CD4-positive, alpha-beta T cell (primary cell): ENCODE results near the gene EAF1. TPM values are rescaled to one million over a fixed set of nuclear protein-coding genes. Genes with fewer than 3 reads are reported as not detected.

Experiments used
- ATAC-seq: fragments of 200-7000 bp; cut with Tn5 transposase; one replicate; pipeline ENCODE4 v1.10.0; 2022; ENCODE audit warnings: mild to moderate bottlenecking; ENCODE audit not compliant: poor library complexity
- CTCF ChIA-PET: fragments of 350-600 bp; sonication (Branson Sonifier 250); formaldehyde crosslinking; loops from one replicate; lab custom pipeline; 2021; ENCODE audit warnings: antibody characterized with exemption, inconsistent platforms; lab: Charles Lee
- POLR2A ChIA-PET: fragments of 350-600 bp; sonication (Branson Sonifier 250); formaldehyde crosslinking; loops from one replicate; lab custom pipeline; 2021; ENCODE audit warnings: antibody characterized with exemption, inconsistent platforms; lab: Charles Lee
- DNase-seq, 14 experiments: peaks; one replicate each; pipeline ENCODE4 v3.0.0-alpha.2; 2013 to 2020; ENCODE audit warnings: mixed read lengths in 2 of 14
- H3K27ac ChIP-seq, 2 donors: one replicate each; pipeline versions ENCODE4 v1.5.1 to v1.7.0; 2013; ENCODE audit warnings: low read length in 2 of 2, low read depth in 1 of 2, mild to moderate bottlenecking in 1 of 2
- H3K27me3 ChIP-seq, 2 experiments: 1 replicate in 1 of 2; 2 replicates in 1 of 2; pipeline versions ENCODE4 v1.6.1 to v1.7.0; 2013; ENCODE audit warnings: low read length in 2 of 2, control low read depth in 1 of 2, mild to moderate bottlenecking in 1 of 2, moderate library complexity in 1 of 2; ENCODE audit not compliant: insufficient read depth in 2 of 2, control insufficient read depth in 1 of 2
- H3K36me3 ChIP-seq: one replicate; pipeline ENCODE4 v1.6.1; 2013; ENCODE audit warnings: low read length, control low read depth; ENCODE audit not compliant: insufficient read depth
- H3K4me1 ChIP-seq: one replicate; pipeline ENCODE4 v1.6.1; 2013; ENCODE audit warnings: low read length, control low read depth; ENCODE audit not compliant: insufficient read depth
- H3K4me3 ChIP-seq: one replicate; pipeline ENCODE4 v1.5.1; 2013; ENCODE audit warnings: mild to moderate bottlenecking, low read length, moderate library complexity
- H3K9me3 ChIP-seq, 2 experiments: 1 replicate in 1 of 2; 2 replicates in 1 of 2; pipeline versions ENCODE4 v1.6.1 to v1.7.0; 2013; ENCODE audit warnings: low read length in 2 of 2, mild to moderate bottlenecking in 2 of 2, control low read depth in 1 of 2, moderate library complexity in 1 of 2; ENCODE audit not compliant: control insufficient read depth in 1 of 2, insufficient read depth in 1 of 2
- H3K27ac Mint-ChIP-seq: one replicate; pipeline ENCODE4 v1.8.0; 2020; ENCODE audit warnings: mixed read lengths
- H3K27me3 Mint-ChIP-seq: one replicate; pipeline ENCODE4 v1.8.0; 2021; ENCODE audit warnings: mixed read lengths
- H3K36me3 Mint-ChIP-seq: one replicate; pipeline ENCODE4 v1.8.0; 2021; ENCODE audit warnings: low read depth, mixed read lengths
- H3K4me1 Mint-ChIP-seq: one replicate; pipeline ENCODE4 v1.8.0; 2021; ENCODE audit warnings: low read depth, mixed read lengths
- H3K4me3 Mint-ChIP-seq: one replicate; pipeline ENCODE4 v1.8.0; 2020; ENCODE audit warnings: mild to moderate bottlenecking, mixed read lengths
- H3K9me3 Mint-ChIP-seq: one replicate; pipeline ENCODE4 v1.8.0; 2020; ENCODE audit warnings: mixed read lengths
- intact Hi-C, 2 experiments: fragments of 100-400 bp; cut with DNase I in 1 of 2; cut with micrococcal nuclease in 1 of 2; formaldehyde crosslinking; loops; one replicate each; pipeline versions ENCODE4 v1.15.1 to v1.9.0; 2023 to 2025; cut with DNase I, micrococcal nuclease
- total RNA-seq, 174 experiments: library from RNA in 2 of 174; stranded (reverse) in 2 of 174; gene quantifications; one replicate each; pipeline ENCODE4 v1.2.3 and lab custom pipeline; 2021 to 2026
- TF ChIP-seq, protein P1 (sequence below): fragments of 200-600 bp; IDR thresholded peaks from one replicate; pipeline ENCODE4 v1.8.0; 2022; ENCODE audit warnings: antibody characterized with exemption, mild to moderate bottlenecking

The EAF1 gene
- total RNA-seq, 2 experiments from 2014 or later = 31.7 to 34.9 TPM

DNA sequence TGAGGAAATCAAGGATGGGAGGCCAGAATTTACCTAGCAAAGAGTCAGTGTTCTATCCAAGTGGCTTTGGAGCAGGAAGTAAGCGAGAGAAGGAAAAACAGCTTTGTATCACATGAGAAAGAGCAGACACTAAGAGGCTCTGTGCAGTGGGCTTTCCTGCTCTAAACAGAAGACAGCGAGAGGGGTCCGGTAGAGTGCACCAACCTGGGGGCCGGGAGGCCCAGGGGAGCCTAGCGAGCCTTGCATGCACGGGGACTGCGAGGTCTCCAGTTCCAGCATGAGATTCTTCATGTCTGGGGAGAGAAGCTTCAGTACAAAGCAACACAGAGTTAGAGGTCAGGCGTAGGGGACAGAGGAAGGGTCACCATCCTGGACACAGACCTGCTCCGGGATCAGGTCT is 60.6 kb downstream of the EAF1 start:
- TF ChIP-seq, protein P1, sequence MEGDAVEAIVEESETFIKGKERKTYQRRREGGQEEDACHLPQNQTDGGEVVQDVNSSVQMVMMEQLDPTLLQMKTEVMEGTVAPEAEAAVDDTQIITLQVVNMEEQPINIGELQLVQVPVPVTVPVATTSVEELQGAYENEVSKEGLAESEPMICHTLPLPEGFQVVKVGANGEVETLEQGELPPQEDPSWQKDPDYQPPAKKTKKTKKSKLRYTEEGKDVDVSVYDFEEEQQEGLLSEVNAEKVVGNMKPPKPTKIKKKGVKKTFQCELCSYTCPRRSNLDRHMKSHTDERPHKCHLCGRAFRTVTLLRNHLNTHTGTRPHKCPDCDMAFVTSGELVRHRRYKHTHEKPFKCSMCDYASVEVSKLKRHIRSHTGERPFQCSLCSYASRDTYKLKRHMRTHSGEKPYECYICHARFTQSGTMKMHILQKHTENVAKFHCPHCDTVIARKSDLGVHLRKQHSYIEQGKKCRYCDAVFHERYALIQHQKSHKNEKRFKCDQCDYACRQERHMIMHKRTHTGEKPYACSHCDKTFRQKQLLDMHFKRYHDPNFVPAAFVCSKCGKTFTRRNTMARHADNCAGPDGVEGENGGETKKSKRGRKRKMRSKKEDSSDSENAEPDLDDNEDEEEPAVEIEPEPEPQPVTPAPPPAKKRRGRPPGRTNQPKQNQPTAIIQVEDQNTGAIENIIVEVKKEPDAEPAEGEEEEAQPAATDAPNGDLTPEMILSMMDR = no peak
- H3K27me3 ChIP-seq = no peaks in the 10 kb centered on the region
- no peaks in the 10 kb centered on the region for H3K9me3 Mint-ChIP-seq
- no peak overlapping the region for H3K4me3 Mint-ChIP-seq
- H3K4me1 ChIP-seq = no peaks in the 10 kb centered on the region
- CTCF ChIA-PET = no interaction called here
- no peaks in the 10 kb centered on the region for H3K4me1 Mint-ChIP-seq
- H3K27me3 Mint-ChIP-seq = no peaks in the 10 kb centered on the region
- no peak overlapping the region for H3K4me3 ChIP-seq
- DNase-seq = no peak
- no peaks in the 10 kb centered on the region for H3K36me3 ChIP-seq
- POLR2A ChIA-PET = no interaction called here
- peaks cover 5% of the 10 kb centered on the region for H3K36me3 Mint-ChIP-seq
- H3K27ac ChIP-seq = no peak overlapping the region
- H3K9me3 ChIP-seq = no peaks in the 10 kb centered on the region
- H3K27ac Mint-ChIP-seq = no peak overlapping the region
- ATAC-seq = no peak
- intact Hi-C loops = no loop called here

DNA sequence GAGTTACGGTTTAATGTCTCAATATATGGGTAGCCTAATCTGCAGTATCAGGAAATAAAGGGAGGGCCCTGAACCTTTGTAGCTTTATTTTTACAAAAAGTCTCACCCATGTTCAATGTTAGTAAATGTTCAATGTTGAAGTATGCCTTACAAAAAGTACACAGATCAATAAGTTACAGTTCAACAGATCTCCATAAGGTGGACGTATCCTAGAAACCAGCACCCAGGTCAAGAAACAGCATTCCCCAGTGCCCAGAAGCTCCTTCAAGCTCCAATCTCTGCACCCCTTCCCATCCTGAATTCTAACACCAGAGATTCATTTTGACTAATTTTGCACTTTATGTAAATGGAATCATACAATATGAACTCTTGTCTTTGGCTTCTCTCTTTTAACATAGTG is 62.8 kb downstream of the EAF1 start:
- no peak overlapping the region for H3K27ac Mint-ChIP-seq

DNA sequence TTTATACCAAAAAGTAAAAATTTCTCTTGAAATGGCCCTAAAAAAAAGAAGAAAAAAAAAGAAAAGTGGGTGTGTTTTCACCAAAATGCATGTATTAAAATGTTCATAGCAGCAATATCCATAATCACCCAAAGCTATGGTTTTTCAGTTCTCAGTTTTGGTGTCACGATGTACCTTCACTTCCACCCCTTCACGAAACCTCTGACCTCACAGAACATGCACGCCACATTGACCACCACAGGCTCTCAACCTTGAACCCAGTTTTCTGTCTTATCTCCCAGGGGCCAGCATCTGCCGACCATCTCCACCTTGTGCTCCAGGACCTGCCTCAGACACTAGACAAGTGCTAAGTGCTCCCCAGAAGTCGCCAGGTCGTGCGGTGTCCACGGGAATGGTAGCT is 63.7 kb downstream of the EAF1 start:
- TF ChIP-seq, protein P1 = no peak
- ATAC-seq (no peak), DNase-seq (no peak)
- Histone ChIP-seq H3K27me3 (no peaks in the 10 kb centered on the region), H3K4me3 (no peak overlapping the region), H3K4me1 (peaks cover 8% of the 10 kb centered on the region), H3K27ac (no peak overlapping the region), H3K9me3 (no peaks in the 10 kb centered on the region), H3K36me3 (no peaks in the 10 kb centered on the region)
- intact Hi-C loops = no loop called here
- no peak overlapping the region for H3K27ac Mint-ChIP-seq
- CTCF ChIA-PET = no interaction called here
- H3K4me3 Mint-ChIP-seq = no peak overlapping the region
- peaks cover 5% of the 10 kb centered on the region for H3K36me3 Mint-ChIP-seq
- H3K9me3 Mint-ChIP-seq = no peaks in the 10 kb centered on the region
- H3K4me1 Mint-ChIP-seq = no peaks in the 10 kb centered on the region
- H3K27me3 Mint-ChIP-seq = no peaks in the 10 kb centered on the region
- POLR2A ChIA-PET = no interaction called here

More for the DNA sequence above, 62.8 kb downstream of the EAF1 start:
- no peak overlapping the region for H3K27ac ChIP-seq
- H3K36me3 ChIP-seq = no peaks in the 10 kb centered on the region
- H3K4me3 ChIP-seq = no peak overlapping the region
- no peak for ATAC-seq
- no peaks in the 10 kb centered on the region for H3K9me3 Mint-ChIP-seq
- no peaks in the 10 kb centered on the region for H3K4me1 Mint-ChIP-seq
- no peak overlapping the region for H3K4me3 Mint-ChIP-seq
- ChIA-PET CTCF (no interaction called here), POLR2A (no interaction called here)
- DNase-seq = no peak
- peaks cover 8% of the 10 kb centered on the region for H3K4me1 ChIP-seq
- TF ChIP-seq, protein P1 = no peak
- no peaks in the 10 kb centered on the region for H3K9me3 ChIP-seq
- no peaks in the 10 kb centered on the region for H3K27me3 ChIP-seq
- intact Hi-C loops = no loop called here
- no peaks in the 10 kb centered on the region for H3K27me3 Mint-ChIP-seq
- peaks cover 5% of the 10 kb centered on the region for H3K36me3 Mint-ChIP-seq

Other genes starting within 250 kb of the EAF1 start
- gene CAPN7, start 221.4 kb upstream of the EAF1 start, total RNA-seq = 10 to 100 TPM; 64.7 to 69.4 TPM
- gene SH3BP5, start 95.0 kb upstream of the EAF1 start, total RNA-seq = 10 to 100 TPM; 16.8 to 17.7 TPM
- gene METTL6, start 54 bp upstream of the EAF1 start, total RNA-seq = 1 to 10 TPM; 4.7 to 5.7 TPM
- 1 to 10 TPM; 3.5 to 3.7 TPM for gene COLQ, start 94.1 kb downstream of the EAF1 start, total RNA-seq
- 10 to 100 TPM; 26.6 to 33.2 TPM for gene HACL1, start 174.0 kb downstream of the EAF1 start, total RNA-seq
- 10 to 100 TPM; 11.2 to 12.5 TPM for gene BTD, start 174.1 kb downstream of the EAF1 start, total RNA-seq